GM21367 (cell line): Measurements from ENCODE around the gene TSKU.
"Not testable (repeated sequence)": the region's sequence is repeated elsewhere in the genome, so short reads cannot be mapped to it uniquely, and the experiment has no call there.

ENCODE experiments used
- ATAC-seq: cut with Tn5 transposase; IDR thresholded peaks from one replicate; pipeline ENCODE4 v1.9.1; 2021; ENCODE audit not compliant: unreplicated experiment

Gene TSKU

GRCh38 chr11:76783294-76783895, at the start of gene TSKU:
Gene TSKU, plus strand, starts transcription at chr11:76783356. Its CDS starts 12,261 bp downstream, at chr11:76795617.
- no peak for ATAC-seq

GRCh38 chr11:76733906-76734305, 49.2 kb upstream of the TSKU start:
- ATAC-seq = not testable (repeated sequence)

GRCh38 chr11:76734456-76735420, 48.4 kb upstream of the TSKU start:
- ATAC-seq = no peak

GRCh38 chr11:76735841-76736240, 47.3 kb upstream of the TSKU start:
- no peak for ATAC-seq

GRCh38 chr11:76736266-76736665, 46.9 kb upstream of the TSKU start:
- ATAC-seq = no peak

GRCh38 chr11:76736773-76737495, 46.2 kb upstream of the TSKU start:
- ATAC-seq = no peak

GRCh38 chr11:76738618-76739240, 44.4 kb upstream of the TSKU start:
- no peak for ATAC-seq

GRCh38 chr11:76739798-76740197, 43.4 kb upstream of the TSKU start:
- ATAC-seq = no peak

GRCh38 chr11:76740772-76741171, 42.4 kb upstream of the TSKU start:
- ATAC-seq = no peak

GRCh38 chr11:76742902-76743301, 40.3 kb upstream of the TSKU start:
- no peak for ATAC-seq

GRCh38 chr11:76744186-76745043, 38.7 kb upstream of the TSKU start:
- no peak for ATAC-seq

GRCh38 chr11:76745044-76745376, 38.1 kb upstream of the TSKU start:
- no peak for ATAC-seq

GRCh38 chr11:76745561-76746207, 37.5 kb upstream of the TSKU start:
- no peak for ATAC-seq

GRCh38 chr11:76747153-76747914, 35.8 kb upstream of the TSKU start:
- no peak for ATAC-seq

GRCh38 chr11:76747915-76748860, 35.0 kb upstream of the TSKU start:
- ATAC-seq = no peak

GRCh38 chr11:76748948-76749347, 34.2 kb upstream of the TSKU start:
- no peak for ATAC-seq

GRCh38 chr11:76750067-76750466, 33.1 kb upstream of the TSKU start:
- no peak for ATAC-seq

- ATAC-seq = no peak
Observed at GRCh38 chr11:76750746-76751145, 32.4 kb upstream of the TSKU start.
